Heart left ventricle (tissue), 16 donors: ENCODE data around the gene HDHD3. TPM values are rescaled to one million over a fixed set of nuclear protein-coding genes. Genes with fewer than 3 reads are reported as not detected.
"Not testable (repeated sequence)": the region's sequence is repeated elsewhere in the genome, so short reads cannot be mapped to it uniquely, and the experiment has no call there.

Experiments used
- ATAC-seq, 4 donors: fragments of 200-7000 bp; cut with Tn5 transposase; one replicate each; pipeline ENCODE4 v1.9.1; 2020 to 2022; ENCODE audit warnings: moderate library complexity in 4 of 4, mild to moderate bottlenecking in 3 of 4, moderate number of reproducible peaks in 1 of 4
- DNase-seq, 5 donors: peaks; one replicate each; pipeline ENCODE4 v3.0.0-alpha.2; 2020
- H3K27ac ChIP-seq, 12 donors: fragments of 200-600 bp; sonication (generic) in 4 of 12; one replicate each; pipeline versions ENCODE4 v1.5.0 to v1.8.0; 2016 to 2022; ENCODE audit warnings: mild to moderate bottlenecking in 2 of 12
- H3K27me3 ChIP-seq, 9 donors: fragments of 200-600 bp; sonication (generic) in 2 of 9; one replicate each; pipeline versions ENCODE4 v1.5.1 to v1.8.0; 2016 to 2022; ENCODE audit warnings: mild to moderate bottlenecking in 3 of 9
- H3K36me3 ChIP-seq, 9 donors: fragments of 200-600 bp; sonication (generic) in 2 of 9; one replicate each; pipeline versions ENCODE4 v1.5.0 to v1.8.0; 2018 to 2022; ENCODE audit warnings: mild to moderate bottlenecking in 2 of 9
- H3K4me1 ChIP-seq, 12 donors: fragments of 200-600 bp; sonication (generic) in 4 of 12; one replicate each; pipeline versions ENCODE4 v1.5.0 to v1.8.0; 2016 to 2022; ENCODE audit warnings: mild to moderate bottlenecking in 3 of 12
- H3K4me3 ChIP-seq, 12 donors: fragments of 200-600 bp; sonication (generic) in 4 of 12; one replicate each; pipeline versions ENCODE4 v1.5.0 to v1.8.0; 2017 to 2022; ENCODE audit warnings: mild to moderate bottlenecking in 9 of 12, moderate library complexity in 4 of 12
- H3K9me3 ChIP-seq, 12 donors: fragments of 200-600 bp; sonication (generic) in 4 of 12; one replicate each; pipeline versions ENCODE4 v1.5.0 to v1.8.0; 2016 to 2022; ENCODE audit warnings: mild to moderate bottlenecking in 1 of 12
- POLR2A ChIP-seq, 2 donors: fragments of 450-650 bp; IDR thresholded peaks; one replicate each; pipeline ENCODE4 v1.6.1; 2017; ENCODE audit warnings: antibody characterized with exemption in 2 of 2, mild to moderate bottlenecking in 2 of 2, moderate library complexity in 2 of 2
- WGBS, 4 donors: extraction: QIAGEN DNeasy Blood & Tissue Kit in 2 of 4; methylation state at CpG; one replicate each; pipeline versions ENCODE4 v1.1.5 to v1.1.7; 2013 to 2018; 5-methylcytosine and 5-hydroxymethylcytosine counted together
- intact Hi-C, 10 donors: fragments of 100-400 bp; cut with DNase I; formaldehyde crosslinking; loops; one replicate each; pipeline versions ENCODE4 v1.11.1 to v1.14.2; 2022
- polyA plus RNA-seq, 2 donors: library from polyadenylated mRNA; stranded (reverse); fragments of 200-250 nt; gene quantifications; one replicate each; pipeline ENCODE4 v1.2.3, GENCODE V29; 2013
- total RNA-seq, 9 donors: library from RNA; depleted of rRNA in 2 of 9; stranded (reverse); fragments of >200 nt in 2 of 9; fragmentation: NEBNext Ultra II Directional in 3 of 9; extraction: Animal tissue kit (Norgen Biotek cat#: 25700) in 3 of 9; gene quantifications; one replicate each; pipeline versions ENCODE4 v1.1.0 to v1.2.4, GENCODE V29; 2016 to 2023
- TF ChIP-seq, protein P1 (sequence below), 12 donors: fragments of 200-600 bp; sonication (generic) in 4 of 12; IDR thresholded peaks; one replicate each; pipeline versions ENCODE4 v1.5.0 to v1.8.0; 2018 to 2022; ENCODE audit warnings: antibody characterized with exemption in 12 of 12, mild to moderate bottlenecking in 5 of 12
- donor health status: ischemic (EF 13 %, LVEDD 7.1; RV severe dilation, severe dysfunction).
- donor health status: healthy with polysubstance abuse.
- donor health status: DM: no; HTN: yes; CAD: no.
- donor health status: DM: no; HTN: no; CAD: no.
- donor health status: ischemic (EF 25% LVEDD 6.9; RV normal size, moderate dysfunction).
- donor health status: ischemic (EF 25% LVEDD 5.7; RV mildly dilated, moderate dysfunction).
- donor health status: healthy.
- donor health status: DM: yes; HTN: yes; CAD: no.
- donor health status: ischemic (EF 35%, LVEDD 5.7; RV mildly dilated, moderate dysfunction).
- donor health status: nonischemic (EF 11% LVEDD 7.7; RV severe dilation, severe dysfunction).
- donor health status: DM: yes; HTN: yes; CAD: no.
- donor health status: PGD.
- donor health status: ischemic (EF 29% LVEDD 5.4; RV normal size, mild dysfunction).
- donor health status: nonischemic (EF 23%, LVEDD 6.1; RV moderate dilation, normal function).

The HDHD3 gene
- total and polyA plus RNA-seq, 11 donors = 11.7 to 53.8 (median 19.4) TPM

- TF ChIP-seq, protein P1, sequence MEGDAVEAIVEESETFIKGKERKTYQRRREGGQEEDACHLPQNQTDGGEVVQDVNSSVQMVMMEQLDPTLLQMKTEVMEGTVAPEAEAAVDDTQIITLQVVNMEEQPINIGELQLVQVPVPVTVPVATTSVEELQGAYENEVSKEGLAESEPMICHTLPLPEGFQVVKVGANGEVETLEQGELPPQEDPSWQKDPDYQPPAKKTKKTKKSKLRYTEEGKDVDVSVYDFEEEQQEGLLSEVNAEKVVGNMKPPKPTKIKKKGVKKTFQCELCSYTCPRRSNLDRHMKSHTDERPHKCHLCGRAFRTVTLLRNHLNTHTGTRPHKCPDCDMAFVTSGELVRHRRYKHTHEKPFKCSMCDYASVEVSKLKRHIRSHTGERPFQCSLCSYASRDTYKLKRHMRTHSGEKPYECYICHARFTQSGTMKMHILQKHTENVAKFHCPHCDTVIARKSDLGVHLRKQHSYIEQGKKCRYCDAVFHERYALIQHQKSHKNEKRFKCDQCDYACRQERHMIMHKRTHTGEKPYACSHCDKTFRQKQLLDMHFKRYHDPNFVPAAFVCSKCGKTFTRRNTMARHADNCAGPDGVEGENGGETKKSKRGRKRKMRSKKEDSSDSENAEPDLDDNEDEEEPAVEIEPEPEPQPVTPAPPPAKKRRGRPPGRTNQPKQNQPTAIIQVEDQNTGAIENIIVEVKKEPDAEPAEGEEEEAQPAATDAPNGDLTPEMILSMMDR (IDR thresholded peaks at IDR 0.05) = no peak
- TF ChIP-seq POLR2A (IDR thresholded peaks at IDR 0.05) = no peak
- intact Hi-C loops = no loop called here
- peaks cover 0 to 3% (median 0%) of the 10 kb centered on the region in 9 donors for H3K36me3 ChIP-seq
- H3K4me3 ChIP-seq = no peak overlapping the region
- peaks cover 0 to 9% (median under 1%) of the 10 kb centered on the region in 12 donors for H3K4me1 ChIP-seq
- ATAC-seq = no peak
- DNase-seq = no peak
- no peak overlapping the region for H3K27ac ChIP-seq
- no peaks in the 10 kb centered on the region for H3K27me3 ChIP-seq
- no peaks in the 10 kb centered on the region for H3K9me3 ChIP-seq
- WGBS, 4 donors = 50 to 71% (median 66%) methylated on average over 1 of the region's 1 CpG
Observed at GRCh38 chr9:113380869-113381378, 4.1 kb upstream of the HDHD3 start.

DNA sequence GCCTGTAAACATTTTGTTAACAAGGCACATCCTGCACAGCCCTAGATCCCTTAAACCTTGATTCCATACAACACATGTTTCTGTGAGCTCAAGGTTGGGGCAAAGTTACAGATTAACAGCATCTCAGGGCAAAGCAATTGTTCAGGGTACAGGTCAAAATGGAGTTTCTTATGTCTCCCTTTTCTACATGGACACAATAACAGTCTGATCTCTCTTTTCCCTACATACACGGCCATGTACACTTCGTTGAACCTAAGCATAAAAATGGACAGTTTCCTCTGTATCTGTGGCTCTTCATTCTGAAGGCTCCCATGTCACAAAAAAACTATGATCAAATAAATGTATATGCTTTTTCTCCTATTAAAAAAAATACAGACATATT, 3.0 kb upstream of the HDHD3 start:
- ATAC-seq, H3K9me3 ChIP-seq, H3K36me3 ChIP-seq, H3K4me3 ChIP-seq, H3K27ac ChIP-seq, DNase-seq, H3K27me3 ChIP-seq: not testable (repeated sequence)
- intact Hi-C loops = loop anchor here in 3 of 10 donors (5.0 kb wide), 1 partner anchor 38 kb away; the partner anchor contains the start of gene WDR31 (in 3 of the 3)
- H3K4me1 ChIP-seq = peaks cover 0 to 18% (median 4%) of the 10 kb centered on the region in 12 donors
- 77 to 85% (median 83%) methylated on average over 2 of the region's 2 CpGs for WGBS, 4 donors

DNA sequence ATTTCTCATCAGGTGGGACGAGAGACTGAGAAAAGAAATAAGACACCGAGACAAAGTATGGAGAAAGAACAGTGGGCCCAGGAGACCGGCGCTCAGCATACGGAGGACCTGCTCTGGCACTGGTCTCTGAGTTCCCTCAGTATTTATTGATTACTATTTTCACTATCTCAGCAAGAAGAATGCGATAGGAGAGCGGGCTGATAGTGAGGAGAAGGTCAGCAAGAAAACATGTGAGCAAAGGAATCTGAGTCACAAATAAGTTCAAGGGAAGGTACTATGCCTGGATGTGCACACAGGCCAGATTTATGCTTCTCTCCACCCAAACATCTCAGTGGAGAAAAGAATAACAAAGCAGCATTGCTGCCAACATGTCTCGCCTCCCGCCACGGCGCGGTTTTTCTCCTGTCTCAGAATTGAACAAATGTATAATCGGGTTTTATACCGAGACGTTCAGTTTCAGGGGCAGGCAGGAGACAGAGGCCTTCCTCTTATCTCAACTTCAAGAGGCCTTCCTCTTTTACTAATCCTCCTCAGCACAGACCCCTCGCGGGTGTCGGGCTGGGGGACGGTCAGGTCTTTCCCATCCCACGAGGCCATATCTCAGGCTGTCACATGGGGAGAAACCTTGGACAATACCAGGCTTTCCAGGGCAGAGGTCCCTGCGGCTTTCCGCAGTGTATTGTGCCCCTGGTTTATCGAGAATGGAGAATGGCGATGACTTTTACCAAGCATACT, 2.5 kb upstream of the HDHD3 start:
- peaks cover 0 to 18% (median 4%) of the 10 kb centered on the region in 12 donors for H3K4me1 ChIP-seq
- intact Hi-C loops = loop anchor here in 3 of 10 donors (5.0 kb wide), 1 partner anchor 37 kb away; the partner anchor contains the start of gene WDR31 (in 3 of the 3)
- H3K4me3 ChIP-seq, DNase-seq, H3K27me3 ChIP-seq, ATAC-seq, H3K27ac ChIP-seq, H3K9me3 ChIP-seq: not testable (repeated sequence)
- peaks cover 0 to 12% (median 2%) of the 10 kb centered on the region in 9 donors for H3K36me3 ChIP-seq
- WGBS, 4 donors = 60 to 67% (median 63%) methylated on average over 23 to 24 of the region's 24 CpGs

GRCh38 chr9:113375057-113376023, 1.4 kb downstream of the HDHD3 start:
- Histone ChIP-seq H3K9me3 (no peaks in the 10 kb centered on the region), H3K27me3 (no peaks in the 10 kb centered on the region), H3K36me3 (peaks cover 0 to 29% (median 15%) of the 10 kb centered on the region in 9 donors), H3K4me3 (peak overlapping the region in 8 of 12 donors; percentile 74 to 99 (median 90)), H3K27ac (peak overlapping the region in 1 of 12 donors; percentile 8), H3K4me1 (peaks cover 0 to 18% (median 4%) of the 10 kb centered on the region in 12 donors)
- intact Hi-C loops = loop anchor here in 3 of 10 donors (5.0 kb wide), 1 partner anchor 33 kb away; the partner anchor contains the start of gene WDR31 (in 3 of the 3)
- WGBS, 4 donors = 81 to 88% (median 85%) methylated on average over 6 of the region's 6 CpGs
- no peak for TF ChIP-seq POLR2A (IDR thresholded peaks at IDR 0.05)
- DNase-seq (no peak), ATAC-seq (peak in 1 of 4 donors; percentile 6)

GRCh38 chr9:113373676-113374392, 3.0 kb downstream of the HDHD3 start:
- no peaks in the 10 kb centered on the region for H3K27me3 ChIP-seq
- no peak overlapping the region for H3K27ac ChIP-seq
- H3K4me3 ChIP-seq = no peak overlapping the region
- DNase-seq = no peak
- no peak for ATAC-seq
- peaks cover 0 to 29% (median 15%) of the 10 kb centered on the region in 9 donors for H3K36me3 ChIP-seq
- 86 to 94% (median 90%) methylated on average over 9 to 24 of the region's 24 CpGs for WGBS, 4 donors
- intact Hi-C loops = no loop called here
- TF ChIP-seq POLR2A (IDR thresholded peaks at IDR 0.05) = no peak
- TF ChIP-seq, protein P1 (IDR thresholded peaks at IDR 0.05) = no peak
- no peaks in the 10 kb centered on the region for H3K9me3 ChIP-seq
- peaks cover 0 to 24% (median 4%) of the 10 kb centered on the region in 12 donors for H3K4me1 ChIP-seq
